AG04450 (cell line): ENCODE measurements around the gene ATP11B. TPM values are rescaled to one million over a fixed set of nuclear protein-coding genes. Genes with fewer than 3 reads are reported as not detected.

Experiments
- CTCF ChIA-PET: fragments of 300-600, 350-600 bp; formaldehyde crosslinking; extraction: SDS; loops from one replicate; lab custom pipeline; 2022; ENCODE audit warnings: antibody characterized with exemption, inconsistent platforms; lab: Charles Lee
- POLR2A ChIA-PET: fragments of 350-600 bp; formaldehyde crosslinking; extraction: SDS; loops from one replicate; lab custom pipeline; 2021; ENCODE audit warnings: antibody characterized with exemption, inconsistent platforms; lab: Yijun Ruan, JAX
- DNase-seq: peaks from one replicate; pipeline ENCODE4 v3.0.0-alpha.2; 2011; ENCODE audit warnings: low read depth, low spot score
- H3K27ac ChIP-seq: one replicate; pipeline ENCODE4 v1.5.1; 2012; ENCODE audit warnings: low read depth, low read length, control low read depth
- H3K27me3 ChIP-seq: one replicate; pipeline ENCODE4 v1.6.0; 2012; ENCODE audit warnings: low read length; ENCODE audit not compliant: control insufficient read depth, insufficient read depth
- H3K4me3 ChIP-seq: 2 replicates; pipeline ENCODE4 v1.5.1; 2011; ENCODE audit warnings: mild to moderate bottlenecking, low read depth, low read length, control low read depth
- H3K9me3 ChIP-seq: 2 replicates; pipeline ENCODE4 v1.5.1; 2012; ENCODE audit warnings: low read length; ENCODE audit not compliant: control insufficient read depth, insufficient read depth
- polyA plus RNA-seq: library from polyadenylated mRNA; depleted of rRNA; stranded (reverse); fragments of >200 nt; gene quantifications from 2 replicates; pipeline ENCODE4 v1.2.3, GENCODE V29; 2011
- TF ChIP-seq, protein P1 (sequence below): IDR thresholded peaks from 2 replicates; pipeline ENCODE4 v1.5.1; 2011; ENCODE audit warnings: low read depth, low read length, control low read depth, inconsistent platforms

Gene ATP11B
- polyA plus RNA-seq, 1 experiment, result 24.5 TPM

DNA sequence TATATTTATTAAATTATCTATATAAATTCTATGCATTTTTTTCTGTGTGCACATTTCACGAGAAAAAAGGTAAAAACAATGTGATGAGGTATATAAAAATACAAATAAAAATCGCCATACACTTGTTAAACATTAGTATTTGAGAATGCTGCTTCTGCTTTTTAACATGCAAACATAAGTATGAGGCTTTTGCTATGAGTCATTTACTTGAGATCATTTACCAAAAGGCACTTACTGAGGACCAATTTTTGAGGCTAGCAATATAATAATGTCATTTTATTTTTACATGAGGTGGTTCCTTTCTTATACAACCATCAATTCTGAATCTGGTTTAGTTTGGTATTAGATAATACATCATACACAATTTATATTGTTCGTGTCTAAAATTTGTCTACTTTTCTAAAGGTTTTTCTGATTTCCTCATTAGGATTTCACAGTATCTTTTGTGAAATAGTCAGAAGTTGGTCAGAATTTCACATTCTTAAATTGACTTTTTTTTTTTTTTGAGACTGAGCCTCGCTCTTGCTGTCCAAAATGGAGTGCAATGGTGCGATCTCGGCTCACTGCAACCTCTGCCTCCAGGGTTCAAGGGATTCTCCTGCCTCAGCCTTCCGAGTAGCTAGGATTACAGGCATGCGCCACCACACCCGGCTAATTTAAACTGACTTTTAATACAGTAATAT is 161.4 kb downstream of the ATP11B start:
- Histone ChIP-seq H3K27ac (no peak overlapping the region), H3K4me3 (no peak overlapping the region), H3K27me3 (no peaks in the 10 kb centered on the region), H3K9me3 (no peaks in the 10 kb centered on the region)
- TF ChIP-seq, protein P1, sequence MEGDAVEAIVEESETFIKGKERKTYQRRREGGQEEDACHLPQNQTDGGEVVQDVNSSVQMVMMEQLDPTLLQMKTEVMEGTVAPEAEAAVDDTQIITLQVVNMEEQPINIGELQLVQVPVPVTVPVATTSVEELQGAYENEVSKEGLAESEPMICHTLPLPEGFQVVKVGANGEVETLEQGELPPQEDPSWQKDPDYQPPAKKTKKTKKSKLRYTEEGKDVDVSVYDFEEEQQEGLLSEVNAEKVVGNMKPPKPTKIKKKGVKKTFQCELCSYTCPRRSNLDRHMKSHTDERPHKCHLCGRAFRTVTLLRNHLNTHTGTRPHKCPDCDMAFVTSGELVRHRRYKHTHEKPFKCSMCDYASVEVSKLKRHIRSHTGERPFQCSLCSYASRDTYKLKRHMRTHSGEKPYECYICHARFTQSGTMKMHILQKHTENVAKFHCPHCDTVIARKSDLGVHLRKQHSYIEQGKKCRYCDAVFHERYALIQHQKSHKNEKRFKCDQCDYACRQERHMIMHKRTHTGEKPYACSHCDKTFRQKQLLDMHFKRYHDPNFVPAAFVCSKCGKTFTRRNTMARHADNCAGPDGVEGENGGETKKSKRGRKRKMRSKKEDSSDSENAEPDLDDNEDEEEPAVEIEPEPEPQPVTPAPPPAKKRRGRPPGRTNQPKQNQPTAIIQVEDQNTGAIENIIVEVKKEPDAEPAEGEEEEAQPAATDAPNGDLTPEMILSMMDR, result no peak
- no peak for DNase-seq
- POLR2A ChIA-PET, result no interaction called here
- CTCF ChIA-PET, result no interaction called here

DNA sequence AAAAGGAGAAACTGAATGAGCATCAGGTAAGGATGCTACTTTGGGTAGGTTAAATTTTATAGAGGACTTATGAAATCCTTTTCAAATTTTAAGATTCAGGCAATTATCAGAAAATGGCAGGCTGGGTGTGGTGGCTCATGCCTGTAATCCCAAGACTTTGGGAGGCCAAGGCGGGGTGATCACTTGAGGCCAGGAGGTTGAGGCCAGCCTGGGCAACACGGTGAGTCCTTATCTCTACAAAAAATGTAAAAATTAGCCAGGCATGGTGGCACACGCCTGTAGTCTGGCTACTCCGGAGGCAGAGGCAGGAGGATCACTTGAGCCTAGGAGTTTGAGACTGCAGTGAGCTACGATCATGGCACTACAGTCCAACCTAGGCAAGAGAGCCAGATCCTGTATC is 163.9 kb downstream of the ATP11B start:
- DNase-seq, result no peak
- CTCF ChIA-PET, result no interaction called here
- Histone ChIP-seq H3K9me3 (no peaks in the 10 kb centered on the region), H3K27me3 (no peaks in the 10 kb centered on the region), H3K4me3 (no peak overlapping the region), H3K27ac (no peak overlapping the region)
- POLR2A ChIA-PET, result no interaction called here
- TF ChIP-seq, protein P1, result no peak

DNA sequence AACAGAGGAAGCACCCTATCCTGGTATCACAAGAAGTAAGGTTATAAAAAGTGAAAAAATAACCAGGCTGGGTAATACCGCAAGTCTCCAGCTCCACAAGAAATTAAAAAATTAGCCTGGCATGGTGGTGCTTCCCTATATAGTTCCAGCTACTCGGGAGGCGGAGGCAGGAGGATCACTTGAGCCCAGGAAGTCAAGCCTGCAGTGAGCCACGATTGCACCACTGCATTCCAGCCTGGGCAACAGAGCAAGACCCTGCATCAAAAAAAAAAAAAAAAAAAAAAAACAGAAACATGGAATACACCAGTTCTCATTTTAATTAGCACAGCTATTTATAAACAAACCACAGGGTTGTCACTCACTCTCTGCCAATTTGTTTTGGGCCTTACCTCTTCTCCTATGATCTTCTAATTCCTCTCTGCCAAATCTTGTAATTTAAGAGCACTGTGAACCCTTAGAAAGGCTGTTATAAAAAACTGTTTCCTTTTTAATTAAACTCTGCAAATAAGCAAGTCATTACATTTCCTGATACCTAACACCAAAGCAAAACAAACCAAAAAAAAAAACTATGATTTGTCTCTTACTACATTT is 164.5 kb downstream of the ATP11B start:
- H3K27me3 ChIP-seq, result no peaks in the 10 kb centered on the region
- H3K27ac ChIP-seq, result no peak overlapping the region
- no peaks in the 10 kb centered on the region for H3K9me3 ChIP-seq
- TF ChIP-seq, protein P1, result no peak
- no peak overlapping the region for H3K4me3 ChIP-seq
- no peak for DNase-seq
- ChIA-PET POLR2A (no interaction called here), CTCF (no interaction called here)

DNA sequence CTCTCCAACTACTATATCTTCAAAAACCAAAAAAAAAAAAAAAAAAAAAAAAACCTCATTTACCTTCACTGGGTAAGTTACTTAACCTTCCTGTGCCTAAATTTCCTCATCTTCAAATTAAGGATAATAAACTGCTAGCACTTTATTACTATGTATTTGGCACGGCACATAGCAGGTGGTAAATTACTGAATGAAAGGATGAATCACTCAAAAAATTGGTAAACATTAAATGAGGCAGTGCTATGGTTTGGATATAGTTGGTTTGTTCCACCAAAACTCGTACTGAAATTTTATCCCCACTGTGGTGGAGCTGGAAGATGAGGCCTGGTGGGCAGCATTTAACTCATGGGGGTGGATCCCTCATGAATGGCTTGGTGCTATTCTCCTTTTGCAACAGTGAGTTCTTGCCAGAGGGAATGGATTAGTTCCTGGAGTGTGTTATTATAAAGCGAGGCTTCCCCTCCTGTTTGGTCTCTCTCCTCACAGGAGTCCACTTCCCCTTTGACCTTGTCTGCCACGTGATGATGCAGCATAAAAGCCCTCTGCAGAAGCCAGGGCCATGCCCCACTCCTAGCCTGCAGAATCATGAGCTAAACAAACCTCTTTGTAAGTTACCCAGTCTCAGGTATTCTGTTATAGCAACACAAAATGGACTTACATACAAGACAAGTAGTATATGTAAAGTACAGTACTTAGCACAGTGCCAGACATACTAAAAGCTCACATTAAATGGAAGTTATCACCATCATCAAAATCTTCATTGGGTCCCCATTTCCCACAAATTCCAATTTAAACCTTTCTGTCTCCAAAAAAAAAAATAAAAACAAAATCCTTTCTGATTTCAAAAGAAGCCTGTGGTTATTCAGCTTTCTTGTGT is 166.4 kb downstream of the ATP11B start:
- CTCF ChIA-PET, result no interaction called here
- Histone ChIP-seq H3K9me3 (no peaks in the 10 kb centered on the region), H3K27me3 (no peaks in the 10 kb centered on the region), H3K27ac (no peak overlapping the region), H3K4me3 (no peak overlapping the region)
- TF ChIP-seq, protein P1, result no peak
- POLR2A ChIA-PET, result no interaction called here
- DNase-seq, result no peak
